Sigmoid colon (tissue), 7 donors: ENCODE data around the gene DHFR. TPM values are rescaled to one million over a fixed set of nuclear protein-coding genes. Genes with fewer than 3 reads are reported as not detected.

Experiments used
- DNase-seq: peaks from one replicate; pipeline ENCODE4 v3.0.0-alpha.2; 2019
- H3K27ac ChIP-seq, 4 donors: fragments of 200-600 bp; sonication (generic); one replicate each; pipeline ENCODE4 v1.5.1; 2016 to 2019; ENCODE audit warnings: mild to moderate bottlenecking in 1 of 4
- H3K27me3 ChIP-seq, 3 donors: fragments of 200-600 bp; sonication (generic); one replicate each; pipeline ENCODE4 v1.5.1; 2019; ENCODE audit warnings: mild to moderate bottlenecking in 1 of 3
- H3K36me3 ChIP-seq, 4 donors: fragments of 200-600 bp; sonication (generic); one replicate each; pipeline ENCODE4 v1.5.1; 2016 to 2019
- H3K4me1 ChIP-seq, 4 donors: fragments of 200-600 bp; sonication (generic); one replicate each; pipeline ENCODE4 v1.5.1; 2017 to 2019
- H3K4me3 ChIP-seq, 4 donors: fragments of 200-600 bp; sonication (generic); one replicate each; pipeline ENCODE4 v1.5.1; 2017 to 2019; ENCODE audit warnings: mild to moderate bottlenecking in 2 of 4, moderate library complexity in 1 of 4
- H3K9me3 ChIP-seq, 4 donors: fragments of 200-600 bp in 3 of 4; sonication (generic) in 3 of 4; one replicate each; pipeline versions ENCODE4 v1.5.1 to v1.6.1; 2013 to 2019
- CTCF ChIP-seq, 4 experiments: fragments of 450-650 bp in 3 of 4; fragments of 200-600 bp in 1 of 4; IDR thresholded peaks; one replicate each; pipeline ENCODE4 v1.5.1; 2016 to 2019; ENCODE audit warnings: antibody characterized with exemption in 4 of 4, mild to moderate bottlenecking in 3 of 4, moderate library complexity in 2 of 4
- EP300 ChIP-seq, 4 donors: sonication (generic); formaldehyde crosslinking; IDR thresholded peaks; one replicate each; pipeline ENCODE4 v1.6.1; 2017; ENCODE audit warnings: antibody characterized with exemption in 4 of 4
- POLR2A ChIP-seq, 2 donors: fragments of 450-650 bp; IDR thresholded peaks; one replicate each; pipeline ENCODE4 v1.6.1; 2016; ENCODE audit warnings: antibody characterized with exemption in 2 of 2, mild to moderate bottlenecking in 2 of 2, moderate library complexity in 2 of 2
- POLR2AphosphoS5 ChIP-seq, 4 donors: sonication (generic); formaldehyde crosslinking; IDR thresholded peaks; one replicate each; pipeline ENCODE4 v1.6.1; 2017; ENCODE audit warnings: antibody characterized with exemption in 4 of 4
- WGBS, 2 donors: extraction: QIAGEN DNeasy Blood & Tissue Kit; methylation state at CpG; one replicate each; pipeline ENCODE4 v1.1.7; 2013; 5-methylcytosine and 5-hydroxymethylcytosine counted together
- intact Hi-C: fragments of 100-400 bp; cut with DNase I; formaldehyde crosslinking; loops from one replicate; pipeline ENCODE4 v1.15.1; 2023
- polyA plus RNA-seq, 3 donors: library from polyadenylated mRNA; stranded (reverse); fragments of 200-250 nt; gene quantifications; one replicate each; pipeline ENCODE4 v1.2.3, GENCODE V29; 2013
- total RNA-seq, 4 donors: library from RNA; depleted of rRNA; stranded (reverse); fragments of >200 nt; gene quantifications; one replicate each; pipeline ENCODE4 v1.1.0, GENCODE V29; 2016
- donor health status: healthy with polysubstance abuse.
- donor health status: Bipolar disorder and iron deficiency.
- donor health status: healthy.

Gene DHFR
- total RNA-seq = 1 to 10 TPM; 5.6 to 9.0 (median 8.4) TPM
- polyA plus RNA-seq = 10 to 100 TPM; 12.0 to 34.0 (median 31.4) TPM

GRCh38 chr5:80654391-80655230 lies at the start of gene DHFR, which contains the start of gene MSH3:
TSS of gene DHFR (minus strand) at chr5:80654983. CDS start at chr5:80654489, 494 bp downstream.
TSS of gene MSH3 (plus strand) at chr5:80654652. CDS start at chr5:80654728, 76 bp downstream.
- TF ChIP-seq EP300 (IDR thresholded peaks at IDR 0.05) = no peak
- peak; percentile 23 to 79 (median 64) for TF ChIP-seq POLR2AphosphoS5 (IDR thresholded peaks at IDR 0.05)
- peak in 1 of 2 donors; percentile 4 for TF ChIP-seq POLR2A (IDR thresholded peaks at IDR 0.05)
- no peak for TF ChIP-seq CTCF (IDR thresholded peaks at IDR 0.05)
- Histone ChIP-seq H3K27me3 (no peaks in the 10 kb centered on the region), H3K27ac (peak within 1 kb of the TSS; percentile 89 to 98 (median 94)), H3K4me3 (peak within 1 kb of the TSS; percentile 75 to 96 (median 84)), H3K4me1 (peaks cover 0 to 18% (median 15%) of the 10 kb centered on the region in 4 donors), H3K9me3 (no peaks in the 10 kb centered on the region), H3K36me3 (peaks cover 0 to 34% (median 12%) of the 10 kb centered on the region in 4 donors)
- peak; percentile 89 for DNase-seq
- intact Hi-C loops = loop anchor here (5.0 to 10.0 kb wide), 2 partner anchors 167 to 400 kb away; partner anchors contain the start of genes FAM151B and SERINC5
- WGBS, 2 donors = 0 to 1% methylated on average over 74 of the region's 74 CpGs

DNA sequence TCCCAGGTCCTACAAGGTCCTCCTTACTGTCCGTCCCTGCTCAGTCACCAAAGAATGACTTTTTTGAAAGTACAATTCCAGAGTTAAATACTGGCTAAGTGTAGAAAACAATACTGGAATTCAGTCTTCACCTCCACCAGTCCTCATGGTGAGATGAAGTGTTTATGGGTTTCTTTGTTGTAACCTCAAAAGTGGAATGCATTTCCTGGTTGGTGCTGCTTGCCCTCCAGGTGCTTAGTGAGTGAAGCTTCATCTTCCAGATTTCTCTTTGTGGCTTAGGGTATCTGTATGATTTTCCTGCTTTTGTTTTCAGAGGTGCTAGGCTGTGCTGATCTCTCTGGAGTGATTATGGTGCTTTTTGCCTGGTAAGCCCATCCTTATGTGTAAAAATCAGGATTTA lies 49.4 kb upstream of the DHFR start:
- Histone ChIP-seq H3K27ac (no peak overlapping the region), H3K36me3 (peaks cover 0 to 12% (median 0%) of the 10 kb centered on the region in 4 donors), H3K27me3 (no peaks in the 10 kb centered on the region), H3K9me3 (no peaks in the 10 kb centered on the region), H3K4me1 (no peaks in the 10 kb centered on the region), H3K4me3 (no peak overlapping the region)
- intact Hi-C loops = no loop called here
- TF ChIP-seq POLR2AphosphoS5 (IDR thresholded peaks at IDR 0.05) (no peak), EP300 (IDR thresholded peaks at IDR 0.05) (no peak), POLR2A (IDR thresholded peaks at IDR 0.05) (no peak), CTCF (IDR thresholded peaks at IDR 0.05) (no peak)
- 91 to 92% methylated on average over 1 of the region's 1 CpG for WGBS, 2 donors
- no peak for DNase-seq

- 61 to 82% methylated on average over 5 of the region's 5 CpGs for WGBS, 2 donors
- no peak for DNase-seq
- Histone ChIP-seq H3K4me3 (no peak overlapping the region), H3K27ac (no peak overlapping the region), H3K27me3 (no peaks in the 10 kb centered on the region), H3K9me3 (no peaks in the 10 kb centered on the region), H3K4me1 (no peaks in the 10 kb centered on the region), H3K36me3 (peaks cover 0 to 7% (median 0%) of the 10 kb centered on the region in 4 donors)
- intact Hi-C loops = no loop called here
- no peak for TF ChIP-seq EP300 (IDR thresholded peaks at IDR 0.05)
- no peak for TF ChIP-seq CTCF (IDR thresholded peaks at IDR 0.05)
- no peak for TF ChIP-seq POLR2AphosphoS5 (IDR thresholded peaks at IDR 0.05)
- TF ChIP-seq POLR2A (IDR thresholded peaks at IDR 0.05) = no peak
These were observed 49.0 kb upstream of the DHFR start for GRCh38 chr5:80703747-80704146.

DNA sequence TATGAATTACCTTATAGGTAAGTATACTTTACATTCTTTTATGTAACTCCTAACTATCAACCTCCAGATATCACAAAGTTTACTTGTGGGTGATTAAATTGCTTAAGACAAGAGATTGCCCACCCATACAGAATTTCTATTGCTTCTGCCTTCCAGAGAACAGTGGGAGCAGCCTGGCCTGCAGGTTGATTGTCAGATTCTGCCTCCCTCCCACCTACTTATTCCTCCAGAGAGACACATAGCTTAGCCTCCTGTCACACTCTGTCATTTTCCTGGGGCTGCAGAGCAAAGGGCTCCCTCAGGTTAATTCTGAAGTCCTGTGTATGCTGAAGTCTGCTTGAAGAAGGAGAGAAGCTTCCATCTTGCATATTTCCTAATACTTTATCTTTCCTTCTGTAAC lies 48.5 kb upstream of the DHFR start:
- intact Hi-C loops = no loop called here
- H3K27ac ChIP-seq = no peak overlapping the region

More for the DNA sequence above, 48.5 kb upstream of the DHFR start:
- Histone ChIP-seq H3K4me3 (no peak overlapping the region), H3K4me1 (no peaks in the 10 kb centered on the region), H3K9me3 (no peaks in the 10 kb centered on the region), H3K36me3 (peaks cover 0 to 6% (median 0%) of the 10 kb centered on the region in 4 donors), H3K27me3 (no peaks in the 10 kb centered on the region)
- TF ChIP-seq CTCF (IDR thresholded peaks at IDR 0.05) = no peak
- TF ChIP-seq POLR2A (IDR thresholded peaks at IDR 0.05) = no peak
- TF ChIP-seq POLR2AphosphoS5 (IDR thresholded peaks at IDR 0.05) = no peak
- TF ChIP-seq EP300 (IDR thresholded peaks at IDR 0.05) = no peak
- DNase-seq = no peak
